Panc1 (cell line): ENCODE results near the gene ALDH6A1.

Experiments
- SIN3A ChIP-seq: IDR thresholded peaks from 2 replicates; pipeline ENCODE4 v1.6.1; 2012; ENCODE audit warnings: low read depth, mild to moderate bottlenecking, low read length, moderate library complexity, borderline replicate concordance; ENCODE audit not compliant: insufficient read depth
- TF ChIP-seq, protein P1 (sequence below): fragments of 450-650 bp; IDR thresholded peaks from 2 replicates; pipeline ENCODE4 v1.5.1; 2017; ENCODE audit warnings: mild to moderate bottlenecking

DNA sequence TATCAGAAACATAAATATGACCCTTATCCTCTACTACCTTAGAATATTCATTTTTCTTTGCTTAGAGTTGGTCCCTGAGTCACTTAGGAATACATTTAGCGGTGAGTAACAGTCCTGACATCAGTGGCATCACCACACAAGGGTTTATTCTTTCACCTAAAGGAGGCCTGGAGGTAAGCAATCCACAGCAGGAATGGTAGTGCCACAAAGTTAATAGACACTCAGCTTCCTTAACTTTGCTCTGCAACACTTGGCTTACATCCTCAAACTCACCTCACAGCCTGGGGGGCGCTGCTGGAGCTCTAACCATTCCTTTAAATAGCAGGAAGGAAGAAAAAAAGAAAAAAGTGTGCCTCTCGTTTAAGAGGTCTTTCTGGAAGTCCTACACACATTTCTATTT, 36.0 kb downstream of the ALDH6A1 start:
- TF ChIP-seq SIN3A: no peak
- TF ChIP-seq, protein P1, sequence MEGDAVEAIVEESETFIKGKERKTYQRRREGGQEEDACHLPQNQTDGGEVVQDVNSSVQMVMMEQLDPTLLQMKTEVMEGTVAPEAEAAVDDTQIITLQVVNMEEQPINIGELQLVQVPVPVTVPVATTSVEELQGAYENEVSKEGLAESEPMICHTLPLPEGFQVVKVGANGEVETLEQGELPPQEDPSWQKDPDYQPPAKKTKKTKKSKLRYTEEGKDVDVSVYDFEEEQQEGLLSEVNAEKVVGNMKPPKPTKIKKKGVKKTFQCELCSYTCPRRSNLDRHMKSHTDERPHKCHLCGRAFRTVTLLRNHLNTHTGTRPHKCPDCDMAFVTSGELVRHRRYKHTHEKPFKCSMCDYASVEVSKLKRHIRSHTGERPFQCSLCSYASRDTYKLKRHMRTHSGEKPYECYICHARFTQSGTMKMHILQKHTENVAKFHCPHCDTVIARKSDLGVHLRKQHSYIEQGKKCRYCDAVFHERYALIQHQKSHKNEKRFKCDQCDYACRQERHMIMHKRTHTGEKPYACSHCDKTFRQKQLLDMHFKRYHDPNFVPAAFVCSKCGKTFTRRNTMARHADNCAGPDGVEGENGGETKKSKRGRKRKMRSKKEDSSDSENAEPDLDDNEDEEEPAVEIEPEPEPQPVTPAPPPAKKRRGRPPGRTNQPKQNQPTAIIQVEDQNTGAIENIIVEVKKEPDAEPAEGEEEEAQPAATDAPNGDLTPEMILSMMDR: no peak
